ENCODE data around the gene DIAPH2.

Gene DIAPH2

GRCh38 chrX:97230948-97231347, 546.3 kb downstream of the DIAPH2 start:
- no peaks in the 10 kb centered on the region for H4K20me1 ChIP-seq (ENCODE audit: insufficient read depth, low read length)
- 0 out of 2 replicates have a peak, but pooled peaks cover 3% of the 10 kb centered on the region for H3K4me1 ChIP-seq (ENCODE audit: low read length)
- DNase-seq: no peak
- TF ChIP-seq CTCF (IDR thresholded peaks at IDR 0.05; ENCODE audit: low read length) (no peak), EZH2 (optimal IDR thresholded peaks at IDR 0.05; ENCODE audit: low read depth, low read length) (no peak), EZH2phosphoT487 (IDR thresholded peaks at IDR 0.05; ENCODE audit: low read length) (no peak)
- no peaks in the 10 kb centered on the region for H3K27me3 ChIP-seq (replicated peaks; ENCODE audit: insufficient read depth, low read length)
- H3K27ac ChIP-seq (ENCODE audit: low read length): no peak overlapping the region
- H3K4me2 ChIP-seq (ENCODE audit: low read depth, low read length): no peak overlapping the region
- H3K4me3 ChIP-seq (ENCODE audit: low read length): no peak overlapping the region
- H3K9me2 ChIP-seq (replicated peaks; ENCODE audit: insufficient read depth, low read length): no peaks in the 10 kb centered on the region
- no peaks in the 10 kb centered on the region for H3K36me3 ChIP-seq (replicated peaks; ENCODE audit: insufficient read depth, low read length)
- no peaks in the 10 kb centered on the region for H3K9me3 ChIP-seq (replicated peaks; ENCODE audit: insufficient read depth, low read length)
- H3K9ac ChIP-seq (ENCODE audit: low read length): no peak overlapping the region
- H3F3A ChIP-seq (ENCODE audit: insufficient read depth, low read length): no peaks in the 10 kb centered on the region
- H2AFZ ChIP-seq (ENCODE audit: low read length): no peak overlapping the region
- no peaks in the 10 kb centered on the region for H3K79me2 ChIP-seq (ENCODE audit: low read length)

GRCh38 chrX:97234471-97235081, 549.9 kb downstream of the DIAPH2 start:
- Histone ChIP-seq H3K9me2 (replicated peaks; ENCODE audit: insufficient read depth, low read length) (no peaks in the 10 kb centered on the region), H3K27me3 (replicated peaks; ENCODE audit: insufficient read depth, low read length) (no peaks in the 10 kb centered on the region), H3K9ac (ENCODE audit: low read length) (no peak overlapping the region), H3K4me3 (ENCODE audit: low read length) (no peak overlapping the region), H3K4me2 (ENCODE audit: low read depth, low read length) (no peak overlapping the region), H3F3A (ENCODE audit: insufficient read depth, low read length) (no peaks in the 10 kb centered on the region), H3K27ac (ENCODE audit: low read length) (no peak overlapping the region), H3K79me2 (ENCODE audit: low read length) (no peaks in the 10 kb centered on the region), H3K36me3 (replicated peaks; ENCODE audit: insufficient read depth, low read length) (no peaks in the 10 kb centered on the region), H3K9me3 (replicated peaks; ENCODE audit: insufficient read depth, low read length) (no peaks in the 10 kb centered on the region), H2AFZ (ENCODE audit: low read length) (no peak overlapping the region), H3K4me1 (ENCODE audit: low read length) (0 out of 2 replicates have a peak, but pooled peaks cover 3% of the 10 kb centered on the region), H4K20me1 (ENCODE audit: insufficient read depth, low read length) (no peaks in the 10 kb centered on the region)
- DNase-seq: peak; percentile 53
- TF ChIP-seq EZH2phosphoT487 (IDR thresholded peaks at IDR 0.05; ENCODE audit: low read length) (no peak), CTCF (IDR thresholded peaks at IDR 0.05; ENCODE audit: low read length) (no peak), EZH2 (optimal IDR thresholded peaks at IDR 0.05; ENCODE audit: low read depth, low read length) (no peak)

- Histone ChIP-seq H3K36me3 (replicated peaks; ENCODE audit: insufficient read depth, low read length) (no peaks in the 10 kb centered on the region), H3K4me2 (ENCODE audit: low read depth, low read length) (no peak overlapping the region), H3K9me2 (replicated peaks; ENCODE audit: insufficient read depth, low read length) (no peaks in the 10 kb centered on the region), H4K20me1 (ENCODE audit: insufficient read depth, low read length) (no peaks in the 10 kb centered on the region), H3K27ac (ENCODE audit: low read length) (no peak overlapping the region), H3K4me1 (ENCODE audit: low read length) (0 out of 2 replicates have a peak, but pooled peaks cover 3% of the 10 kb centered on the region), H3K9me3 (replicated peaks; ENCODE audit: insufficient read depth, low read length) (no peaks in the 10 kb centered on the region), H2AFZ (ENCODE audit: low read length) (no peak overlapping the region), H3K9ac (ENCODE audit: low read length) (no peak overlapping the region), H3K4me3 (ENCODE audit: low read length) (no peak overlapping the region), H3F3A (ENCODE audit: insufficient read depth, low read length) (no peaks in the 10 kb centered on the region), H3K79me2 (ENCODE audit: low read length) (no peaks in the 10 kb centered on the region), H3K27me3 (replicated peaks; ENCODE audit: insufficient read depth, low read length) (no peaks in the 10 kb centered on the region)
- TF ChIP-seq CTCF (IDR thresholded peaks at IDR 0.05; ENCODE audit: low read length) (no peak), EZH2 (optimal IDR thresholded peaks at IDR 0.05; ENCODE audit: low read depth, low read length) (no peak), EZH2phosphoT487 (IDR thresholded peaks at IDR 0.05; ENCODE audit: low read length) (no peak)
- no peak for DNase-seq
Observed at GRCh38 chrX:97238632-97239031, 554.0 kb downstream of the DIAPH2 start.
